K562 (cell line): Measurements from ENCODE around the gene USF2. TPM values are rescaled to one million over a fixed set of nuclear protein-coding genes. Genes with fewer than 3 reads are reported as not detected.

ENCODE experiments used
- DNMT1 ChIP-seq: fragments of 450-650 bp; IDR thresholded peaks from 2 replicates; pipeline ENCODE4 v1.6.1; 2016; ENCODE audit warnings: antibody characterized with exemption, mild to moderate bottlenecking
- E2F5 ChIP-seq: sonication (generic); formaldehyde crosslinking; IDR thresholded peaks from 2 replicates; pipeline ENCODE4 v1.8.0; 2022; ENCODE audit warnings: mild to moderate bottlenecking, missing genetic modification reagents
- HMGN3 ChIP-seq: IDR thresholded peaks from 2 replicates; pipeline ENCODE4 v1.6.1; 2011; ENCODE audit warnings: borderline replicate concordance, low read depth, mild to moderate bottlenecking, mixed read lengths, low read length; ENCODE audit not compliant: insufficient read length; ENCODE audit errors: extremely low read depth
- HOMEZ ChIP-seq: fragments of 250-450 bp; sonication (Bioruptor Pico); IDR thresholded peaks from 2 replicates; pipeline ENCODE4 v1.4.0; 2020; ENCODE audit warnings: mild to moderate bottlenecking, moderate library complexity
- ID3 ChIP-seq, 2 experiments: fragments of 250-450 bp in 1 of 2; fragments of 450-650 bp in 1 of 2; sonication (Bioruptor Pico) in 1 of 2; IDR thresholded peaks; 2 replicates each; pipeline versions ENCODE4 v1.6.1 to v1.8.0; 2016 to 2021; ENCODE audit warnings: mild to moderate bottlenecking in 2 of 2, moderate library complexity in 2 of 2, missing compliant biosample characterization in 1 of 2, missing genetic modification characterization in 1 of 2
- KDM2B ChIP-seq: fragments of 250-450 bp; sonication (Bioruptor Pico); IDR thresholded peaks from 2 replicates; pipeline ENCODE4 v1.8.0; 2021; ENCODE audit warnings: mild to moderate bottlenecking, moderate library complexity
- KDM4B ChIP-seq, 2 experiments: fragments of 450-650 bp in 1 of 2; sonication (generic) in 1 of 2; IDR thresholded peaks; 2 replicates each; pipeline ENCODE4 v1.6.1; 2016 to 2017; ENCODE audit warnings: borderline replicate concordance in 2 of 2, antibody characterized with exemption in 1 of 2, low read depth in 1 of 2, mild to moderate bottlenecking in 1 of 2
- MAFG ChIP-seq: fragments of 450-650 bp; conservative IDR thresholded peaks from 2 replicates; pipeline ENCODE4 v1.6.1; 2016; ENCODE audit warnings: missing genetic modification characterization, missing compliant biosample characterization
- NFRKB ChIP-seq: fragments of 450-650 bp; IDR thresholded peaks from 2 replicates; pipeline ENCODE4 v1.6.1; 2016; ENCODE audit warnings: low read depth
- POLR2A ChIP-seq: fragments of 450-650 bp; conservative IDR thresholded peaks from 2 replicates; pipeline ENCODE4 v1.6.1; 2016
- SFPQ ChIP-seq: fragments of 200-400 bp; formaldehyde crosslinking; IDR thresholded peaks from 2 replicates; pipeline ENCODE4 v1.6.1; 2017; ENCODE audit warnings: mild to moderate bottlenecking, low read depth, low read length, moderate library complexity
- SNRNP70 ChIP-seq: fragments of 200-400 bp; formaldehyde crosslinking; optimal IDR thresholded peaks from 2 replicates; pipeline ENCODE3; 2017; ENCODE audit warnings: low read depth, low read length
- SP1 ChIP-seq: sonication (generic); formaldehyde crosslinking; IDR thresholded peaks from 2 replicates; pipeline ENCODE4 v1.8.1; 2022; ENCODE audit warnings: mild to moderate bottlenecking, missing genetic modification reagents
- SRF ChIP-seq, 2 experiments: fragments of 250-450, 450-650 bp in 1 of 2; sonication (Bioruptor Pico) in 1 of 2; sonication (generic) in 1 of 2; formaldehyde crosslinking; IDR thresholded peaks; 2 replicates each; pipeline versions ENCODE4 v1.5.0 to v1.5.1; 2020 to 2022; ENCODE audit warnings: mild to moderate bottlenecking in 1 of 2, missing genetic modification reagents in 1 of 2
- TEAD1 ChIP-seq, 2 experiments: fragments of 450-650 bp in 1 of 2; sonication (generic) in 1 of 2; formaldehyde crosslinking; IDR thresholded peaks; 2 replicates each; pipeline versions ENCODE4 v1.4.0 to v1.8.0; 2020 to 2022; ENCODE audit warnings: mild to moderate bottlenecking in 2 of 2, missing genetic modification reagents in 1 of 2
- ZBTB34 ChIP-seq: fragments of 250-450 bp; sonication (Bioruptor Pico); IDR thresholded peaks from 2 replicates; pipeline ENCODE4 v1.8.0; 2021; ENCODE audit warnings: mild to moderate bottlenecking, moderate library complexity
- ZNF140 ChIP-seq: fragments of 250-450 bp; sonication (Bioruptor Pico); IDR thresholded peaks from 2 replicates; pipeline ENCODE4 v1.8.0; 2021; ENCODE audit warnings: moderate library complexity, mild to moderate bottlenecking, inconsistent platforms
- ZNF184 ChIP-seq: sonication (generic); formaldehyde crosslinking; IDR thresholded peaks from 2 replicates; pipeline ENCODE4 v1.5.0; 2020; ENCODE audit warnings: missing genetic modification reagents
- ZNF280A ChIP-seq: fragments of 450-650 bp; IDR thresholded peaks from 2 replicates; pipeline ENCODE4 v1.6.1; 2018; ENCODE audit warnings: mild to moderate bottlenecking, low read depth; ENCODE audit not compliant: partially characterized antibody
- polyA plus RNA-seq, 8 experiments: library from polyadenylated mRNA; depleted of rRNA in 4 of 8; stranded (reverse) in 5 of 8; unstranded in 3 of 8; fragments of >200 nt; fragmentation: Nextera tagmentation in 2 of 8; fragmentation: Illumina TruSeq in 1 of 8; extraction: Ambion mirVana in 2 of 8; extraction: Trizol in 1 of 8; gene quantifications; 2 replicates each; pipeline versions ENCODE4 v1.2.1 to v1.2.3, GENCODE V29; 2011 to 2014; ENCODE audit warnings: inconsistent platforms in 1 of 8, missing spikeins in 1 of 8
- total RNA-seq, 7 experiments: library from RNA; depleted of rRNA in 6 of 7; stranded (reverse); fragments of >200 nt in 6 of 7; fragmentation: Illumina TruSeq in 2 of 7; extraction: Trizol in 2 of 7; gene quantifications; 2 replicates each; pipeline versions ENCODE4 v1.2.1 to v1.2.3, GENCODE V29; 2011 to 2021; ENCODE audit warnings: low replicate concordance in 1 of 7

USF2 gene
- total and polyA plus RNA-seq, 9 of the 15 experiments (the other 6 are each of a cell fraction or from before 2014, with no cell fraction given) = 0.27 to 93.7 (median 58.4) TPM

GRCh38 chr19:35267818-35268535, 785 bp upstream of the USF2 start (continued):
- TF ChIP-seq HMGN3 (peak; percentile 8), ZNF184 (CRISPR knock-in tag) (no peak), ZNF280A (no peak), SP1 (CRISPR knock-in tag) (peak; percentile 10; the same call in 1 of the 2 replicates), SFPQ (no peak), E2F5 (CRISPR knock-in tag) (no peak), ZBTB34 (CRISPR knock-in tag) (no peak), TEAD1 (CRISPR knock-in tag; IDR thresholded peaks at IDR 0.05) (0 out of 4 replicates have a peak, but pooled peaks of 1 of the 2 experiments have one; percentile 23), POLR2A (peak; percentile 80), ZNF140 (CRISPR knock-in tag) (no peak), SNRNP70 (no peak), DNMT1 (0 out of 2 replicates have a peak, but pooled peaks have one; percentile 66), SRF (CRISPR knock-in tag; IDR thresholded peaks at IDR 0.05) (no peak), ID3 (CRISPR knock-in tag; IDR thresholded peaks at IDR 0.05) (no peak), ID3 (tag; IDR thresholded peaks at IDR 0.05) (no peak), KDM4B (IDR thresholded peaks at IDR 0.05; ENCODE audit: borderline replicate concordance in 2 of 2, low read depth in 1 of 2) (no peak), HOMEZ (CRISPR knock-in tag) (no peak), KDM2B (no peak), MAFG (tag) (no peak), NFRKB (no peak)
